C4-2B (cell line): ENCODE data around the gene MCF2L.

Experiments
- H3K27ac ChIP-seq: fragments of 450-650 bp; 2 replicates; pipeline ENCODE4 v1.5.1; 2017
- CTCF ChIP-seq: fragments of 450-650 bp; conservative IDR thresholded peaks from 2 replicates; pipeline ENCODE4 v1.5.1; 2017; ENCODE audit warnings: mild to moderate bottlenecking
- ZFX ChIP-seq: fragments of 450-650 bp; IDR thresholded peaks from 2 replicates; pipeline ENCODE4 v1.6.1; 2017

MCF2L gene

GRCh38 chr13:113091211-113091771 is 122.3 kb downstream of the MCF2L start:
- no peak overlapping the region for H3K27ac ChIP-seq
- TF ChIP-seq CTCF (no peak), ZFX (no peak)

- no peak overlapping the region for H3K27ac ChIP-seq
- TF ChIP-seq ZFX, result no peak
- TF ChIP-seq CTCF, result no peak
Observed at GRCh38 chr13:113091891-113092775, 123.1 kb downstream of the MCF2L start.

GRCh38 chr13:113092776-113093579 is 124.0 kb downstream of the MCF2L start:
- no peak for TF ChIP-seq ZFX
- no peak overlapping the region for H3K27ac ChIP-seq

GRCh38 chr13:113093580-113094409 is 124.8 kb downstream of the MCF2L start:
- H3K27ac ChIP-seq, result no peak overlapping the region
- TF ChIP-seq CTCF (no peak), ZFX (no peak)

DNA sequence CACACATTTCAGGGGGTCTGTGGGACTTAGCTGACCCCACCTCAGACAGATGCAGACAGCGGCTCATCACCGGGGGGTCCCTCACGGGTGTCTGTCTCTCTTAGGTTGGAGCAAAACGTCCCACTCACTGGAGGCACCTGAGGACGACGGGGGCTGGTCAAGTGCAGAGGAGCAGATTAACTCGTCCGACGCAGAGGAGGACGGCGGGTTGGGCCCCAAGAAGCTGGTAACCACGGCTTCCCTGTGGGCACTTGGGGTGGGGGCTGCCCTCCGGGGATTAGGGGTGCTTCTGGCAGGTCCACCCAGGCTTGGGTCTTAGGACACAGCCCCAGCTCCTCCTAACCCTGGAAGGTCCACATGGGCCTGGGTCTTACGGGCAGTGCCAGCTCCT is 125.4 kb downstream of the MCF2L start:
- no peak overlapping the region for H3K27ac ChIP-seq
- TF ChIP-seq ZFX (no peak), CTCF (no peak)

DNA sequence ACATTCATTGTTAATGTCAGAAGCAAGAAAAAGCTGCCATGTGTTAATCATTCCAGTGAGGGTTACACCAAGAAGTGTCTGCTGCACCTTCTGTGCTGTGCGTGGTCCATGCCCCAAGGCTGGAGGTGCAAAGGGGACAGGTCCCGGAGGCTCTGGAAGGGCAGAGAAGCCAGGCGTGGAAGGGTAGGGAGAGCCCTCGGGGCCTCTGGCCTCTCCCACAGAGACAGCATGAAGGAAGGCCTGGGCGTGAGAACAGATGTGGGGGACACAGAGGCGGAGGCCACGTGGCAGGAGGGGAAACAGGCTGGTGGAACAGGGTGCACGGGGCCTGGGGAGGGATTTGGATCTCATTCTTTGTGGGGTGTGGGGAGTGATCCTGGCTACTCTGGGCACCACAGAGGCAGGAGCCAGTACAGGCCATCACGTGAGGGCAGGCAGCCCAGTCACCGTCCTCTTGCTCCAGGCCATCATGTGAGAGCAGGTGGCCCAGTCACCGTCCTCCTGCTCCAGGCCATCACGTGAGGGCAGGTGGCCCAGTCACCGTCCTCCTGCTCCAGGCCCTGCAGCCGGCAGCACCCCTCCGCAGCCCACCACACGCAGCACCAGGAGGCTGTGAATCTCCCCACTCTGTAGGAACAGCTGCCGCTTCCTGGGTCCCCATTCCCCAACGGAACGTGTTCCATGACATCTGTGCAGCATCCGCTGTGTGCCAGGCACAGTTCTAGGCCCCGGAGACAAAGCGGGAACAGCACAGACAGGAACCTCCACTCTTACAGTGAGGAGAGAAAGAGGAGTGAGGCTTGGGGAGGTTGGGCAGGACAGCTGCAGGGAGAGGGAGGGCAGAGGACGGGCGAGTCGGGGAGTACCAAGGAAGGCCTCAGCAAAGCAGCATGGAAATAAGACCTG is 126.4 kb downstream of the MCF2L start:
- TF ChIP-seq CTCF (no peak), ZFX (no peak)

More for the DNA sequence above, 126.4 kb downstream of the MCF2L start:
- no peak overlapping the region for H3K27ac ChIP-seq
